Calu3 (cell line): Measurements from ENCODE around the gene MAD1L1. TPM values are rescaled to one million over a fixed set of nuclear protein-coding genes. Genes with fewer than 3 reads are reported as not detected.

ENCODE experiments used
- BruUV-seq: library from RNA; stranded (reverse); fragments of 400-500 nt; replicated peaks from 2 replicates; lab custom pipeline; 2021; lab: Mats Ljungman, UMichigan
- CTCF ChIA-PET: fragments of 300-600 bp; sonication (Branson Sonifier 250); formaldehyde crosslinking; loops from one replicate; lab custom pipeline; 2022; ENCODE audit warnings: antibody characterized with exemption; lab: Charles Lee
- DNase-seq: peaks from one replicate; pipeline ENCODE4 v3.0.0; 2022
- H3K27ac Mint-ChIP-seq: one replicate; pipeline ENCODE4 v1.8.0; 2022; ENCODE audit warnings: mixed read lengths; ENCODE audit not compliant: unreplicated experiment
- H3K27me3 Mint-ChIP-seq: one replicate; pipeline ENCODE4 v1.8.0; 2022; ENCODE audit warnings: mixed read lengths; ENCODE audit not compliant: unreplicated experiment
- H3K36me3 Mint-ChIP-seq: one replicate; pipeline ENCODE4 v1.8.0; 2022; ENCODE audit warnings: mild to moderate bottlenecking, moderate library complexity, mixed read lengths; ENCODE audit not compliant: insufficient read depth, unreplicated experiment
- H3K4me1 Mint-ChIP-seq: one replicate; pipeline ENCODE4 v1.8.0; 2022; ENCODE audit warnings: mild to moderate bottlenecking, low read depth, mixed read lengths; ENCODE audit not compliant: unreplicated experiment
- H3K4me3 Mint-ChIP-seq: one replicate; pipeline ENCODE4 v1.8.0; 2022; ENCODE audit warnings: mild to moderate bottlenecking, low read depth, moderate library complexity, mixed read lengths; ENCODE audit not compliant: unreplicated experiment
- H3K9me3 Mint-ChIP-seq: one replicate; pipeline ENCODE4 v1.8.0; 2022; ENCODE audit warnings: low read depth, mixed read lengths; ENCODE audit not compliant: unreplicated experiment
- CTCF ChIP-seq: fragments of 200-600 bp; IDR thresholded peaks from one replicate; pipeline ENCODE4 v1.8.0; 2022; ENCODE audit warnings: antibody characterized with exemption; ENCODE audit not compliant: unreplicated experiment
- intact Hi-C: fragments of 100-400 bp; cut with micrococcal nuclease; formaldehyde crosslinking; loops from one replicate; pipeline ENCODE4 v1.10.0; 2022; ENCODE audit not compliant: unreplicated experiment
- total RNA-seq: library from RNA; stranded (reverse); gene quantifications from 2 replicates; pipeline ENCODE4 v1.2.3, GENCODE V29; 2022

The MAD1L1 gene
- total RNA-seq, 1 experiment from 2014 or later: 86.0 TPM

GRCh38 chr7:2213551-2214215, 19.1 kb downstream of the MAD1L1 start:
- H3K27me3 Mint-ChIP-seq: no peaks in the 10 kb centered on the region
- no peaks in the 10 kb centered on the region for H3K9me3 Mint-ChIP-seq
- intact Hi-C loops: no loop called here
- H3K4me3 Mint-ChIP-seq: no peak overlapping the region
- CTCF ChIA-PET: interaction anchor here (0.6 kb wide), 1 partner anchor 142 kb away, joined by 4 read pairs; no protein-coding TSS in a partner anchor
- peaks cover 43% of the 10 kb centered on the region for H3K36me3 Mint-ChIP-seq
- BruUV-seq: no TSS peak
- no peak overlapping the region for H3K27ac Mint-ChIP-seq
- DNase-seq: no peak
- no peak for TF ChIP-seq CTCF
- no peaks in the 10 kb centered on the region for H3K4me1 Mint-ChIP-seq

GRCh38 chr7:2212906-2213305, 19.8 kb downstream of the MAD1L1 start:
- H3K4me1 Mint-ChIP-seq: no peaks in the 10 kb centered on the region
- DNase-seq: no peak
- intact Hi-C loops: no loop called here
- CTCF ChIA-PET: interaction anchor here (0.6 kb wide), 1 partner anchor 143 kb away, joined by 4 read pairs; no protein-coding TSS in a partner anchor
- H3K4me3 Mint-ChIP-seq: no peak overlapping the region
- H3K27ac Mint-ChIP-seq: no peak overlapping the region
- H3K36me3 Mint-ChIP-seq: peaks cover 35% of the 10 kb centered on the region
- no peak for TF ChIP-seq CTCF
- no TSS peak for BruUV-seq
- no peaks in the 10 kb centered on the region for H3K9me3 Mint-ChIP-seq
- no peaks in the 10 kb centered on the region for H3K27me3 Mint-ChIP-seq

- no TSS peak for BruUV-seq
- no peak overlapping the region for H3K4me3 Mint-ChIP-seq
Measured at GRCh38 chr7:2211926-2212325, 20.8 kb downstream of the MAD1L1 start.

GRCh38 chr7:2211259-2211880, 21.4 kb downstream of the MAD1L1 start:
- H3K4me3 Mint-ChIP-seq: no peak overlapping the region
- H3K9me3 Mint-ChIP-seq: no peaks in the 10 kb centered on the region

More at GRCh38 chr7:2211926-2212325, 20.8 kb downstream of the MAD1L1 start:
- no peak for TF ChIP-seq CTCF
- CTCF ChIA-PET: no interaction called here
- DNase-seq: no peak
- peaks cover 32% of the 10 kb centered on the region for H3K36me3 Mint-ChIP-seq
- no peak overlapping the region for H3K27ac Mint-ChIP-seq
- intact Hi-C loops: no loop called here
- no peaks in the 10 kb centered on the region for H3K9me3 Mint-ChIP-seq
- H3K4me1 Mint-ChIP-seq: no peaks in the 10 kb centered on the region
- H3K27me3 Mint-ChIP-seq: no peaks in the 10 kb centered on the region

More at GRCh38 chr7:2211259-2211880, 21.4 kb downstream of the MAD1L1 start:
- DNase-seq: no peak
- intact Hi-C loops: no loop called here
- peaks cover 27% of the 10 kb centered on the region for H3K36me3 Mint-ChIP-seq
- no peaks in the 10 kb centered on the region for H3K4me1 Mint-ChIP-seq
- no peaks in the 10 kb centered on the region for H3K27me3 Mint-ChIP-seq
- no TSS peak for BruUV-seq
- CTCF ChIA-PET: no interaction called here
- TF ChIP-seq CTCF: no peak
- H3K27ac Mint-ChIP-seq: no peak overlapping the region
